GM12878 (cell line): ENCODE measurements around the gene COA1.

Experiments used
- RAD21 ChIP-seq: IDR thresholded peaks from 2 replicates; pipeline ENCODE4 v1.6.1; 2011; ENCODE audit warnings: mild to moderate bottlenecking, low read depth, low read length, moderate library complexity; ENCODE audit not compliant: insufficient read depth
- SMAD1 ChIP-seq: fragments of 450-650 bp; IDR thresholded peaks from 2 replicates; pipeline ENCODE4 v1.6.1; 2018; ENCODE audit warnings: mild to moderate bottlenecking, low read depth; ENCODE audit not compliant: partially characterized antibody
- SREBF2 ChIP-seq: IDR thresholded peaks from 2 replicates; pipeline ENCODE4 v1.6.1; 2012; ENCODE audit warnings: mild to moderate bottlenecking, low read length
- TF ChIP-seq, protein P1 (sequence below), 3 experiments: IDR thresholded peaks in 2 of 3; conservative IDR thresholded peaks in 1 of 3; 2 replicates each; pipeline ENCODE4 v1.5.1; 2011; ENCODE audit warnings: low read depth in 3 of 3, low read length in 3 of 3, mild to moderate bottlenecking in 3 of 3, control low read depth in 2 of 3, moderate library complexity in 2 of 3, inconsistent platforms in 1 of 3, mixed read lengths in 1 of 3; ENCODE audit not compliant: control insufficient read depth in 2 of 3, insufficient read depth in 1 of 3; ENCODE audit errors: extremely low read depth in 1 of 3

DNA sequence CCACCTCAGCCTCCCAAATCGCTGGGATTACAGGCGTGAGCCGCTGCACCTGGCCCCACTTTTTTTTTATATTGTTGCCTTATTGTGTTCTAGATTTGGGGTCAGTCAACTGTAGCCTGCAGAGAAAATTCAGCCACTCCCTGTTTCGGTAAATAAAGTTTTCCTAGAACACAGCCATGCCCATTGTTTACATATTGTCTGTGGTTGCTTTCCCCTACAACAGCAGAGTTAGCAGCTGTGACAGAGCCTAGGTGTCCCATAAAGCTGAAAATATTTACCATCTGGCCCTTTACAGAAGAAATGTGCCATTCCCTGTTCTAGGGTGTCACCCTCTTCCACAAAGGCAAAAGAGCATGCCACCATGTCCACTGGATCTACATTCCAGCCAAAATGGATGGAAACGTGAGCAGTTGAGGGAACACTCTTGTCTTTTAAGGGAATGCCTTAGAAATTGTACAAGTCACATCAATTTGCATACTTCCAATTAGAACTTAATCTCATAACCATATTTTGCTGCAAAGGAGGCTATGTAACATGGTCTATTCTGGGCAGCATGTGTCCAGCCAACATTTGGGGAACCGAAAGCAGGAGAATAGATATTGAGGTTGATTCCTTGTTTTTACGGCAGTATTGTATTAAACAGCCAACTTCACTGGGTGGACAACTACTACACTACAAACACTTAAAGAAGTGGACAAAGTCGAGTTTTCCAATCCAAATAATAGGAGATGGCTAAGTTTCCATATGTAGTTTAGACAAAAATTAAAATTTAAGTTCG is 18.2 kb upstream of the COA1 start:
- TF ChIP-seq RAD21 (no peak), SMAD1 (no peak), SREBF2 (no peak)
- TF ChIP-seq, protein P1, sequence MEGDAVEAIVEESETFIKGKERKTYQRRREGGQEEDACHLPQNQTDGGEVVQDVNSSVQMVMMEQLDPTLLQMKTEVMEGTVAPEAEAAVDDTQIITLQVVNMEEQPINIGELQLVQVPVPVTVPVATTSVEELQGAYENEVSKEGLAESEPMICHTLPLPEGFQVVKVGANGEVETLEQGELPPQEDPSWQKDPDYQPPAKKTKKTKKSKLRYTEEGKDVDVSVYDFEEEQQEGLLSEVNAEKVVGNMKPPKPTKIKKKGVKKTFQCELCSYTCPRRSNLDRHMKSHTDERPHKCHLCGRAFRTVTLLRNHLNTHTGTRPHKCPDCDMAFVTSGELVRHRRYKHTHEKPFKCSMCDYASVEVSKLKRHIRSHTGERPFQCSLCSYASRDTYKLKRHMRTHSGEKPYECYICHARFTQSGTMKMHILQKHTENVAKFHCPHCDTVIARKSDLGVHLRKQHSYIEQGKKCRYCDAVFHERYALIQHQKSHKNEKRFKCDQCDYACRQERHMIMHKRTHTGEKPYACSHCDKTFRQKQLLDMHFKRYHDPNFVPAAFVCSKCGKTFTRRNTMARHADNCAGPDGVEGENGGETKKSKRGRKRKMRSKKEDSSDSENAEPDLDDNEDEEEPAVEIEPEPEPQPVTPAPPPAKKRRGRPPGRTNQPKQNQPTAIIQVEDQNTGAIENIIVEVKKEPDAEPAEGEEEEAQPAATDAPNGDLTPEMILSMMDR (IDR thresholded peaks at IDR 0.05 in 2 of 3, conservative IDR thresholded peaks at IDR 0.05 in 1 of 3; ENCODE audit: control insufficient read depth in 2 of 3, extremely low read depth in 1 of 3, insufficient read depth in 1 of 3, low read depth in 3 of 3, low read length in 3 of 3): no peak
